K562 (cell line): ENCODE results near the gene RPS2. TPM values are rescaled to one million over a fixed set of nuclear protein-coding genes. Genes with fewer than 3 reads are reported as not detected.
A peak's percentile ranks its signal among the peaks of the same experiment; 100 is the strongest.

Source experiments
- ATF3 ChIP-seq, 2 experiments: fragments of 450-650 bp in 1 of 2; sonication (generic) in 1 of 2; formaldehyde crosslinking in 1 of 2; IDR thresholded peaks in 1 of 2; conservative IDR thresholded peaks in 1 of 2; 2 replicates each; pipeline versions ENCODE4 v1.6.1 to v1.8.1; 2016 to 2023; ENCODE audit warnings: mild to moderate bottlenecking in 2 of 2, moderate library complexity in 2 of 2, inconsistent platforms in 1 of 2, missing genetic modification reagents in 1 of 2
- CBX1 ChIP-seq: sonication (generic); IDR thresholded peaks from 2 replicates; pipeline ENCODE4 v1.6.1; 2016; ENCODE audit warnings: antibody characterized with exemption, low read depth, mild to moderate bottlenecking
- CBX3 ChIP-seq, 2 experiments: IDR thresholded peaks; 1 replicate in 1 of 2; 2 replicates in 1 of 2; pipeline ENCODE4 v1.6.1; 2012; ENCODE audit warnings: inconsistent platforms in 2 of 2, low read length in 2 of 2, borderline replicate concordance in 1 of 2, control low read depth in 1 of 2
- ESRRA ChIP-seq: fragments of 450-650 bp; IDR thresholded peaks from 2 replicates; pipeline ENCODE4 v1.6.1; 2014; ENCODE audit warnings: low read depth, mild to moderate bottlenecking, moderate library complexity, borderline replicate concordance
- ETS1 ChIP-seq: conservative IDR thresholded peaks from 2 replicates; pipeline ENCODE4 v1.6.1; 2011; ENCODE audit warnings: low read depth, mild to moderate bottlenecking, low read length; ENCODE audit not compliant: control insufficient read depth
- FOXP4 ChIP-seq: sonication (generic); formaldehyde crosslinking; IDR thresholded peaks from 2 replicates; pipeline ENCODE4 v1.8.0; 2022; ENCODE audit warnings: mild to moderate bottlenecking, missing genetic modification reagents, borderline replicate concordance
- HNRNPK ChIP-seq: fragments of 200-400 bp; formaldehyde crosslinking; IDR thresholded peaks from one replicate; pipeline ENCODE4 v1.6.1; 2018; ENCODE audit warnings: mild to moderate bottlenecking, low read depth, low read length; ENCODE audit not compliant: poor library complexity, severe bottlenecking
- KAT7 ChIP-seq: sonication (generic); formaldehyde crosslinking; IDR thresholded peaks from 2 replicates; pipeline ENCODE4 v1.8.0; 2022; ENCODE audit warnings: missing genetic modification reagents, mild to moderate bottlenecking, borderline replicate concordance
- NR1H2 ChIP-seq: sonication (generic); formaldehyde crosslinking; IDR thresholded peaks from 2 replicates; pipeline ENCODE4 v1.4.0; 2020; ENCODE audit warnings: mild to moderate bottlenecking, missing genetic modification reagents
- SIN3A ChIP-seq, 2 experiments: fragments of 150-350 bp in 1 of 2; IDR thresholded peaks; 2 replicates each; pipeline ENCODE4 v1.6.1; 2011 to 2016; ENCODE audit warnings: borderline replicate concordance in 2 of 2, low read depth in 2 of 2, low read length in 2 of 2, mild to moderate bottlenecking in 2 of 2, moderate library complexity in 2 of 2; ENCODE audit not compliant: control insufficient read depth in 1 of 2
- TCF7 ChIP-seq: sonication (generic); IDR thresholded peaks from 2 replicates; pipeline ENCODE4 v1.6.1; 2016; ENCODE audit warnings: antibody characterized with exemption, borderline replicate concordance
- U2AF1 ChIP-seq: fragments of 200-400 bp; formaldehyde crosslinking; optimal IDR thresholded peaks from 2 replicates; pipeline ENCODE3; 2017; ENCODE audit warnings: mild to moderate bottlenecking, low read depth, low read length, moderate library complexity
- ZBTB11 ChIP-seq, 3 experiments: fragments of 200-800 bp in 1 of 3; fragments of 250-450 bp in 1 of 3; fragments of 450-650 bp in 1 of 3; sonication (Bioruptor Pico) in 1 of 3; sonication (Bioruptor generic) in 1 of 3; formaldehyde crosslinking in 1 of 3; IDR thresholded peaks; 2 replicates each; pipeline versions ENCODE4 v1.6.1 to v1.8.0; 2016 to 2022; ENCODE audit warnings: mild to moderate bottlenecking in 2 of 3, missing genetic modification characterization in 2 of 3, missing compliant biosample characterization in 1 of 3, moderate library complexity in 1 of 3
- ZFPM2 ChIP-seq: fragments of 250-450 bp; sonication (Bioruptor Pico); IDR thresholded peaks from 2 replicates; pipeline ENCODE4 v1.5.1; 2022; ENCODE audit warnings: mild to moderate bottlenecking
- ZNF12 ChIP-seq: sonication (generic); formaldehyde crosslinking; IDR thresholded peaks from 2 replicates; pipeline ENCODE4 v1.4.0; 2020; ENCODE audit warnings: mild to moderate bottlenecking, missing genetic modification reagents
- ZNF766 ChIP-seq: fragments of 200-800 bp; sonication (Bioruptor generic); conservative IDR thresholded peaks from 2 replicates; pipeline ENCODE4 v1.6.1; 2016; ENCODE audit warnings: missing genetic modification characterization, missing compliant biosample characterization
- polyA plus RNA-seq, 8 experiments: library from polyadenylated mRNA; depleted of rRNA in 4 of 8; stranded (reverse) in 5 of 8; unstranded in 3 of 8; fragments of >200 nt; fragmentation: Nextera tagmentation in 2 of 8; fragmentation: Illumina TruSeq in 1 of 8; extraction: Ambion mirVana in 2 of 8; extraction: Trizol in 1 of 8; gene quantifications; 2 replicates each; pipeline versions ENCODE4 v1.2.1 to v1.2.3, GENCODE V29; 2011 to 2014; ENCODE audit warnings: inconsistent platforms in 1 of 8, missing spikeins in 1 of 8
- total RNA-seq, 7 experiments: library from RNA; depleted of rRNA in 6 of 7; stranded (reverse); fragments of >200 nt in 6 of 7; fragmentation: Illumina TruSeq in 2 of 7; extraction: Trizol in 2 of 7; gene quantifications; 2 replicates each; pipeline versions ENCODE4 v1.2.1 to v1.2.3, GENCODE V29; 2011 to 2021; ENCODE audit warnings: low replicate concordance in 1 of 7

The RPS2 gene
- total and polyA plus RNA-seq, 9 of the 15 experiments (the other 6 are each of a cell fraction or from before 2014, with no cell fraction given): 834 to 4,794 (median 3,793) TPM

GRCh38 chr16:1959269-1960039 lies 5.2 kb downstream of the RPS2 start, which contains the start of gene NDUFB10 (continued):
- TF ChIP-seq SIN3A (IDR thresholded peaks at IDR 0.05; ENCODE audit: borderline replicate concordance in 2 of 2, control insufficient read depth in 1 of 2, low read depth in 2 of 2, low read length in 2 of 2) (peak; percentile 68 to 75; a peak in 2 of 4 replicates), NR1H2 (CRISPR knock-in tag) (peak; percentile 90; the same call in 1 of the 2 replicates), HNRNPK (peak; percentile 21), ZNF766 (no peak), ZBTB11 (CRISPR knock-in tag; IDR thresholded peaks at IDR 0.05) (peak in 2 of 3 experiments; percentile 29 to 77; a peak in 2 of 6 replicates), ATF3 (IDR thresholded peaks at IDR 0.05) (no peak), ATF3 (CRISPR knock-in tag; conservative IDR thresholded peaks at IDR 0.05) (peak; percentile 44; the same call in 1 of the 2 replicates), FOXP4 (CRISPR knock-in tag) (no peak), ZNF12 (peak; percentile 89), ETS1 (peak; percentile 95), ESRRA (peak; percentile 80), CBX1 (0 out of 2 replicates have a peak, but pooled peaks have one; percentile 49), CBX3 (IDR thresholded peaks at IDR 0.05; ENCODE audit: borderline replicate concordance in 1 of 2, low read length in 2 of 2) (no peak), U2AF1 (peak; percentile 89), ZFPM2 (CRISPR knock-in tag) (0 out of 2 replicates have a peak, but pooled peaks have one; percentile 20), TCF7 (no peak; the same call in 1 of the 2 replicates), KAT7 (CRISPR knock-in tag) (peak; percentile 87; the same call in 1 of the 2 replicates)
